Subcutaneous adipose tissue (tissue), 4 donors: Measurements from ENCODE around the gene AGBL4. TPM values are rescaled to one million over a fixed set of nuclear protein-coding genes. Genes with fewer than 3 reads are reported as not detected.

Source experiments
- total RNA-seq, 4 donors: library from RNA; depleted of rRNA; stranded (reverse); fragments of >200 nt; gene quantifications; one replicate each; pipeline ENCODE4 v1.1.0, GENCODE V29; 2016
- TF ChIP-seq, protein P1 (sequence below): fragments of 450-650 bp; IDR thresholded peaks from one replicate; pipeline ENCODE4 v1.5.1; 2016; ENCODE audit warnings: low read depth, mild to moderate bottlenecking, control low read depth, antibody characterized with exemption, moderate library complexity

AGBL4 gene
- total RNA-seq, 4 donors from 2014 or later: 0.16 to 3.6 (median 0.59) TPM

- TF ChIP-seq, protein P1, sequence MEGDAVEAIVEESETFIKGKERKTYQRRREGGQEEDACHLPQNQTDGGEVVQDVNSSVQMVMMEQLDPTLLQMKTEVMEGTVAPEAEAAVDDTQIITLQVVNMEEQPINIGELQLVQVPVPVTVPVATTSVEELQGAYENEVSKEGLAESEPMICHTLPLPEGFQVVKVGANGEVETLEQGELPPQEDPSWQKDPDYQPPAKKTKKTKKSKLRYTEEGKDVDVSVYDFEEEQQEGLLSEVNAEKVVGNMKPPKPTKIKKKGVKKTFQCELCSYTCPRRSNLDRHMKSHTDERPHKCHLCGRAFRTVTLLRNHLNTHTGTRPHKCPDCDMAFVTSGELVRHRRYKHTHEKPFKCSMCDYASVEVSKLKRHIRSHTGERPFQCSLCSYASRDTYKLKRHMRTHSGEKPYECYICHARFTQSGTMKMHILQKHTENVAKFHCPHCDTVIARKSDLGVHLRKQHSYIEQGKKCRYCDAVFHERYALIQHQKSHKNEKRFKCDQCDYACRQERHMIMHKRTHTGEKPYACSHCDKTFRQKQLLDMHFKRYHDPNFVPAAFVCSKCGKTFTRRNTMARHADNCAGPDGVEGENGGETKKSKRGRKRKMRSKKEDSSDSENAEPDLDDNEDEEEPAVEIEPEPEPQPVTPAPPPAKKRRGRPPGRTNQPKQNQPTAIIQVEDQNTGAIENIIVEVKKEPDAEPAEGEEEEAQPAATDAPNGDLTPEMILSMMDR: no peak
Measured at GRCh38 chr1:49125746-49126145, 898.0 kb downstream of the AGBL4 start.

- TF ChIP-seq, protein P1: no peak
Measured at GRCh38 chr1:49111931-49112330, 911.8 kb downstream of the AGBL4 start.

DNA sequence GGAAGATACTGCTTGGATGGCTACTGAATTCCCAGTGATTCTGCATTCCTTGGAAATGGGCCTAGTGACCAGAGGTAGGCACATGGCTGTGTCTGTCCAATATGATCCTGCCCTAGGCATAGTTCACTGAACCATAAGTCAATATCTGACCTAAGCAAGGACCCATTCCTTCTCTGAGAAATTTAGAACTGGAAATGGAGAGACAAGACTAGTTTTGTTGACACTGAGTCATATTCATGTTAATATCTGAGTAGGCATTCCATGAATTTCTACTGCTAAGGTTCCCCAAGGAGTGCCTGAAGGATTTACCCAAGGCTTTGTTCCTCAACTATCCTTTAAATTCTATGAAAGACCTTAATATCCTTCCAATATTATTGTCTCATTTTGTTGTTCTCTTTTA, 917.3 kb downstream of the AGBL4 start:
- TF ChIP-seq, protein P1: no peak

DNA sequence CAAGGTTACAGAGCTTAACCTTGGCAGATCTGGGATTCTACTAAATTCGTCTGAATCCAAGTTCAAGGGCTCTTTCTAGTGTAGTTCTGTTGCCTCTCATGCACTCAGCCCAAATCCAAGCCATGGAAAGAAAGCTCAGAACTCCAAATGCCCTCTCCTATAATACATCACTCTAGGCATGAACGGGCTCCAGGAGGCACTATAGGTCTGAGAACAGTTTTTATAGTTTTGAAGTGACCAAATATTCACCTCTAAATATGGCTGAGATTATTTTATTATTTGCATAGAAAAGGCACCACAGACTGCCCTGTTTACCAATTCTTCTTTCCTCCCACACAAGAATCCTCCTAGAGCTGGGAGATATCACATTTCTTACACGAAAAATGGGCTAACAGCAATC, 919.2 kb downstream of the AGBL4 start:
- TF ChIP-seq, protein P1: no peak

GRCh38 chr1:49102752-49103151, 921.0 kb downstream of the AGBL4 start:
- TF ChIP-seq, protein P1: no peak

GRCh38 chr1:49098866-49099265, 924.9 kb downstream of the AGBL4 start:
- TF ChIP-seq, protein P1: no peak

DNA sequence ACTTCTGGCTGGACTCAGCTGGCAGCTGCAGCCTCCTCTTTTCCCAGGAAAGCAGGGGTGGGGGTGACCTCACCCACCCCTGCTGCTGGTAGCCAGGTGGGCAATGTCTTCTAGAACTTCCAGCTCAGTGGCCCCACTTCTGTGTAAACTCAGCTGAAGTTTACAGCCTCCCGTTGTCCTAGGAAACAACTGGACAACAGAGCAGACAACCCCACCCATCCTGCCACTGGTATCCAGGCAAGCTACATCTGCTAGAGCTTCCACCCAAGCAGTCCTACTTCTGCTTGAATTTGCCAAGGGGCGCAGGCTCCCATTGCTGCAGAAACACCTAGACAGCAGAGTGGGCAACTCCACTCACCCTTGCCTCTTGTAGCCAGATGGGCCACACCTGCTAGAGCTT, 937.4 kb downstream of the AGBL4 start:
- TF ChIP-seq, protein P1: no peak
